Upper lobe of left lung (tissue), 6 donors: ENCODE data around the gene HRH1. TPM values are rescaled to one million over a fixed set of nuclear protein-coding genes. Genes with fewer than 3 reads are reported as not detected.

Source experiments
- ATAC-seq, 2 donors: fragments of 200-7000 bp; cut with Tn5 transposase; one replicate each; pipeline ENCODE4 v1.9.1; 2022; ENCODE audit warnings: mild to moderate bottlenecking in 2 of 2, moderate library complexity in 2 of 2; ENCODE audit not compliant: low FRiP score in 2 of 2
- DNase-seq, 2 donors: peaks; one replicate each; pipeline ENCODE4 v3.0.0-alpha.2; 2019 to 2020
- H3K27ac ChIP-seq, 4 donors: fragments of 200-600 bp; sonication (generic); one replicate each; pipeline ENCODE4 v1.5.1; 2016 to 2019
- H3K27me3 ChIP-seq, 4 donors: fragments of 200-600 bp; sonication (generic); one replicate each; pipeline ENCODE4 v1.5.1; 2017 to 2019
- H3K36me3 ChIP-seq, 4 donors: fragments of 200-600 bp; sonication (generic); one replicate each; pipeline ENCODE4 v1.5.1; 2016 to 2019
- H3K4me1 ChIP-seq, 4 donors: fragments of 200-600 bp; sonication (generic); one replicate each; pipeline ENCODE4 v1.5.1; 2018 to 2019
- H3K4me3 ChIP-seq, 4 donors: fragments of 200-600 bp; sonication (generic); one replicate each; pipeline ENCODE4 v1.5.1; 2017 to 2019; ENCODE audit warnings: mild to moderate bottlenecking in 2 of 4, moderate library complexity in 1 of 4
- H3K9me3 ChIP-seq, 4 donors: fragments of 200-600 bp; sonication (generic); one replicate each; pipeline ENCODE4 v1.5.1; 2018 to 2019
- CTCF ChIP-seq, 6 experiments: fragments of 450-650 bp in 4 of 6; fragments of 200-600 bp in 2 of 6; sonication (generic) in 2 of 6; IDR thresholded peaks; one replicate each; pipeline ENCODE4 v1.5.1; 2016 to 2019; ENCODE audit warnings: antibody characterized with exemption in 6 of 6
- EP300 ChIP-seq, 4 donors: sonication (generic); formaldehyde crosslinking; IDR thresholded peaks; one replicate each; pipeline ENCODE4 v1.5.1; 2017; ENCODE audit warnings: antibody characterized with exemption in 4 of 4, control low read depth in 2 of 4
- POLR2A ChIP-seq, 4 donors: fragments of 450-650 bp; IDR thresholded peaks; one replicate each; pipeline ENCODE4 v1.5.1; 2016 to 2017; ENCODE audit warnings: antibody characterized with exemption in 4 of 4, mild to moderate bottlenecking in 2 of 4
- POLR2AphosphoS5 ChIP-seq, 2 donors: sonication (generic); formaldehyde crosslinking; IDR thresholded peaks; one replicate each; pipeline ENCODE4 v1.5.1; 2017; ENCODE audit warnings: antibody characterized with exemption in 2 of 2
- WGBS, 2 donors: methylation state at CpG; one replicate each; pipeline ENCODE4 v1.1.5; 2017 to 2018; 5-methylcytosine and 5-hydroxymethylcytosine counted together
- total RNA-seq, 6 donors: library from RNA; depleted of rRNA in 4 of 6; stranded (reverse); fragments of >200 nt in 4 of 6; gene quantifications; one replicate each; pipeline versions ENCODE4 v1.1.0 to v1.2.1, GENCODE V29; 2016 to 2021
- donor health status: DM: no; HTN: no; CAD: no; lungs with moderate emphysema.
- donor health status: DM: no; HTN: yes; CAD: no; lungs with severe emphysema.

Gene HRH1
- total RNA-seq, 6 donors from 2014 or later: 2.9 to 13.4 (median 3.7) TPM

- no peaks in the 10 kb centered on the region for H3K36me3 ChIP-seq
- 71 to 76% methylated on average over 6 of the region's 6 CpGs for WGBS, 2 donors
- TF ChIP-seq EP300 (IDR thresholded peaks at IDR 0.05): no peak
- ATAC-seq (no peak), DNase-seq (no peak)
- no peak overlapping the region for H3K27ac ChIP-seq
- H3K4me1 ChIP-seq: peaks cover 15 to 25% (median 19%) of the 10 kb centered on the region in 4 donors
- no peak overlapping the region for H3K4me3 ChIP-seq
- no peaks in the 10 kb centered on the region for H3K9me3 ChIP-seq
- H3K27me3 ChIP-seq: no peaks in the 10 kb centered on the region
These were observed 33.9 kb downstream of the HRH1 start for GRCh38 chr3:11188231-11188630.

GRCh38 chr3:11195201-11195600, 40.9 kb downstream of the HRH1 start:
- H3K36me3 ChIP-seq: no peaks in the 10 kb centered on the region
- H3K27me3 ChIP-seq: no peaks in the 10 kb centered on the region
- TF ChIP-seq CTCF (IDR thresholded peaks at IDR 0.05) (no peak), POLR2A (IDR thresholded peaks at IDR 0.05) (no peak), EP300 (IDR thresholded peaks at IDR 0.05) (no peak), POLR2AphosphoS5 (IDR thresholded peaks at IDR 0.05) (no peak)
- H3K4me1 ChIP-seq: peaks cover 12 to 34% (median 29%) of the 10 kb centered on the region in 4 donors
- ATAC-seq: no peak
- 11 to 39% methylated on average over 3 to 5 of the region's 5 CpGs for WGBS, 2 donors
- no peaks in the 10 kb centered on the region for H3K9me3 ChIP-seq
- peak overlapping the region in 3 of 4 donors; percentile 19 to 67 (median 49) for H3K27ac ChIP-seq
- no peak for DNase-seq
- no peak overlapping the region for H3K4me3 ChIP-seq

GRCh38 chr3:11195721-11196332, 41.5 kb downstream of the HRH1 start:
- Histone ChIP-seq H3K36me3 (no peaks in the 10 kb centered on the region), H3K9me3 (no peaks in the 10 kb centered on the region), H3K4me1 (peaks cover 12 to 36% (median 31%) of the 10 kb centered on the region in 4 donors), H3K27me3 (no peaks in the 10 kb centered on the region), H3K27ac (peak overlapping the region; percentile 7 to 67 (median 34)), H3K4me3 (no peak overlapping the region)
- ATAC-seq (peak in 1 of 2 donors; percentile 40), DNase-seq (no peak)
- TF ChIP-seq CTCF (IDR thresholded peaks at IDR 0.05): no peak
- TF ChIP-seq POLR2AphosphoS5 (IDR thresholded peaks at IDR 0.05): no peak
- TF ChIP-seq POLR2A (IDR thresholded peaks at IDR 0.05): no peak
- no peak for TF ChIP-seq EP300 (IDR thresholded peaks at IDR 0.05)
- 34 to 35% methylated on average over 9 to 10 of the region's 10 CpGs for WGBS, 2 donors

GRCh38 chr3:11197484-11197883, 43.2 kb downstream of the HRH1 start:
- TF ChIP-seq EP300 (IDR thresholded peaks at IDR 0.05) (no peak), CTCF (IDR thresholded peaks at IDR 0.05) (no peak), POLR2AphosphoS5 (IDR thresholded peaks at IDR 0.05) (no peak), POLR2A (IDR thresholded peaks at IDR 0.05) (no peak)
- no peak overlapping the region for H3K27ac ChIP-seq
- ATAC-seq (no peak), DNase-seq (no peak)
- peaks cover 22 to 49% (median 42%) of the 10 kb centered on the region in 4 donors for H3K4me1 ChIP-seq
- no peaks in the 10 kb centered on the region for H3K9me3 ChIP-seq
- H3K4me3 ChIP-seq: no peak overlapping the region
- 48 to 56% methylated on average over 1 of the region's 1 CpG for WGBS, 2 donors
- H3K36me3 ChIP-seq: no peaks in the 10 kb centered on the region
- no peaks in the 10 kb centered on the region for H3K27me3 ChIP-seq

GRCh38 chr3:11198070-11198469, 43.8 kb downstream of the HRH1 start:
- no peaks in the 10 kb centered on the region for H3K36me3 ChIP-seq
- no peaks in the 10 kb centered on the region for H3K27me3 ChIP-seq
- no peak overlapping the region for H3K27ac ChIP-seq
- no peak overlapping the region for H3K4me3 ChIP-seq
- DNase-seq (no peak), ATAC-seq (no peak)
- WGBS, 2 donors: 53 to 56% methylated on average over 8 of the region's 8 CpGs
- no peak for TF ChIP-seq CTCF (IDR thresholded peaks at IDR 0.05)
- H3K9me3 ChIP-seq: no peaks in the 10 kb centered on the region
- peaks cover 22 to 49% (median 44%) of the 10 kb centered on the region in 4 donors for H3K4me1 ChIP-seq
